Esophagus mucosa (tissue), 1 donor: ENCODE results near the gene LSP1. TPM values are rescaled to one million over a fixed set of nuclear protein-coding genes. Genes with fewer than 3 reads are reported as not detected.

Source experiments
- ATAC-seq: fragments of 200-7000 bp; cut with Tn5 transposase; one replicate; pipeline ENCODE4 v1.9.1; 2020
- total RNA-seq: library from RNA; stranded (reverse); gene quantifications from one replicate; pipeline ENCODE4 v1.2.4, GENCODE V29; 2023
- donor health status: DM: yes; HTN: yes; CAD: no.

LSP1 gene
- total RNA-seq, 1 donor from 2014 or later, result 18.8 TPM

DNA sequence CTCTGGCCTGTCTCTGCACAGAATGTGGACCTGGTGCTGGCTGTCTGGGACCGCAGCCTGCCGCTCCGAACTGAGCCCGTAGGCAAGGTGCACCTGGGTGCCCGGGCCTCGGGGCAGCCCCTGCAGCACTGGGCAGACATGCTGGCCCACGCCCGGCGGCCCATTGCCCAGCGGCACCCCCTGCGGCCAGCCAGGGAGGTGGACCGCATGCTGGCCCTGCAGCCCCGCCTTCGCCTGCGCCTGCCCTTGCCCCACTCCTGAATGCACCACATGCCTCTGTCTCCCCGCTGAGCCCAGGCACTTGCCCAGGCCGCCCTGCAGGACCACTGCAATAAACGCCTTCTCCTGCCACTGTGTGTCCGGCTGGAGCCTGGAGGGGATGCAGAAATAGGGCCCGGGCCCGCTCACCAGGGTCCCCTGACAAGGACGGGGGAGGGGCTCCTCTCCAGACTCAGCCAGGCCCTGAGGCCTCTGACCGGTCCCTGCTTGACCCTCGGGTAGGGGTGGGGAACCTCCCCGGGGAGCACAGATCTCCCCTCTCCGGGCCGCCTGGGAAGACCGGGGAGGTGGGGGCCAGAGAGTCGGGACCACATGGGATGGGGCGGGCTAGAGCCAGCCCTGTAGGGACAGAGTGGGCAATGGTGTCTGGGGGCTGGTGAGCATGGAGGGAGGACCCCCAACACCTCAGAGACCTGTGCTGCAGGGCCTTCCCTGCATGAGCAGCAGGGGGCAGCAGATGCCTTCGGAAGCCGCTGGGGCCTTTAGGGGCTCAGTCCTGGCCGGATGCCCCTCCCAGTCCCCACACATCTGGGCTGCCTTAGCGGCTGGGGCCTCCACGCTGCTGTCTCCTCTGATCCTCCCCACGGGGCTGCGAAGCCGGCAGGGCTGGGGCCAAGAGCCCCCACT lies 15.5 kb upstream of the LSP1 start:
- ATAC-seq, result no peak

GRCh38 chr11:1838077-1838425 lies 14.8 kb upstream of the LSP1 start:
- ATAC-seq, result no peak

DNA sequence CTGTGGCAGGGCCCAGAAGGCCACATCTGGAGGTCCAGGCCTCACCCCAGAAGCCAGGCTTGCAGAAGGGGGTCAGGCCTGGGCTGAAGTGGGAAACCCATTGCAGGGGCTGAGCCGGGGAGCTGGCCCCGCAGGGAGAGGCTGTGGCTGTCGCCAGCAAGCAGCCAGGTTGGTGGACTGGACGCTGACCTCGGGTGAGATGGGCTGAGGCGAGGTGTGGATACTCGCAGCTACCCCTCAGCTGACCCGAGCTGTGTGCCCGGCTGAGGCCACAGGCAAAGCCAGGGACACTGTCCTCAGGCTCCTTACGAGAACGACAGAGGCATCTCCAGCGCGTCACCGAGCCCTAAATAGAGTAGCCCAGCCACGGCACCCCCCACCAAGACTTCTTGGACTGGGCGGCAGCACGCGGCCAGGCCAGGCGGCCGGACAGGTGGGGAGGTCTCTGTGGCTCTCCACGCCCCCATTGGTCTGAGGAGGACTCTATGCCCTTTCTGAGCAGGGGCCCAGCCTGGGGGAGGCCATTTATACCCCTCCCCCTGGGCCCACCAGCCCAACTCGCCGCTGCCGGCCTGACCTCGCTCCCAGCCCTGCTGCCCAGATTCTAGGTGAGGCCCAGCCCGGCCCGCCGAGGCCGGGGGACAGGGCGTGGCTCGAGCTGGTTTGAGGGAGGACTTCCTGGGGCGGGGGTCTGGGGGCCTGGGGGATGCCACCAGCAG lies 14.3 kb upstream of the LSP1 start, which contains the start of gene TNNI2:
TSS of gene TNNI2 (plus strand) at position 556 of the 719 bp plus-strand sequence. CDS start 716 bp downstream, outside the sequence.
- no peak for ATAC-seq

- ATAC-seq, result no peak
These were observed 13.5 kb upstream of the LSP1 start for GRCh38 chr11:1839204-1839923.

DNA sequence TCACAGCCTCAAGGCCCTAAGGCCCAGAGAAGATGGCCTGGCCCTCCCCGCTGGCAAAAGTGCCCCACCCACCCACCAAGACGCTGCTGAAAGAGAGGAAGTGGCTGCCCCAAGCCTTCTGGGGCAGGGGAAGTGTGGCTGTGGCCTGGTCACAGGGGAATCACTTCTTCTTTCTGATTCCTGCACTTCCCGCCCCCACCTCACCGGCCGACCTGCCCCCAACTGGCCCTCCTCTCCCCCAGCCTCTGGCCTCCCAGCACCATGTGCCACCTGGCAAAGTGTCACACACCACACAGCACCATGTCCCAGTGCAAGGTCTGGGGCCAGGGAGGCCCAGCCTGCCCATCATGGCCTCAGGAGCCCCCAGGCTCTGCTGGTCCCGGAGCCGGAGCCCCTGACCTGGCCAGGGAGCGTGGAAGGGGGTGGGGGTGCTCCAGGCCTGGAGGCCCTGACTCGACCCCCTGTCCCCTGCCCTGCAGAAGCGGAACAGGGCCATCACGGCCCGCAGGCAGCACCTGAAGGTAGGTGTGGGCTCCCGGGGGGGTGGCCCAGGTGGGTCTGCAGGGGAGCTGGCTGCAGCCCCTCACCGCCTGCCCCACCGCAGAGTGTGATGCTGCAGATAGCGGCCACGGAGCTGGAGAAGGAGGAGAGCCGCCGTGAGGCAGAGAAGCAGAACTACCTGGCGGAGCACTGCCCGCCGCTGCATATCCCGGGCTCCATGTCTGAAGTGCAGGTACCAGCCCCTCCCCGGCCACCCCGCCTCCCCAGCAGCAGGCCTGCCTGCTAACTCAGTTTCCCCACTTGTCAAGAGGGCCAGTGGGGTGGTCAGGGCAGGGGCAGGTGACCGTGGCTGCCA lies 12.7 kb upstream of the LSP1 start:
- peak; percentile 3 for ATAC-seq

GRCh38 chr11:1840780-1841480 lies 12.0 kb upstream of the LSP1 start:
- no peak for ATAC-seq

DNA sequence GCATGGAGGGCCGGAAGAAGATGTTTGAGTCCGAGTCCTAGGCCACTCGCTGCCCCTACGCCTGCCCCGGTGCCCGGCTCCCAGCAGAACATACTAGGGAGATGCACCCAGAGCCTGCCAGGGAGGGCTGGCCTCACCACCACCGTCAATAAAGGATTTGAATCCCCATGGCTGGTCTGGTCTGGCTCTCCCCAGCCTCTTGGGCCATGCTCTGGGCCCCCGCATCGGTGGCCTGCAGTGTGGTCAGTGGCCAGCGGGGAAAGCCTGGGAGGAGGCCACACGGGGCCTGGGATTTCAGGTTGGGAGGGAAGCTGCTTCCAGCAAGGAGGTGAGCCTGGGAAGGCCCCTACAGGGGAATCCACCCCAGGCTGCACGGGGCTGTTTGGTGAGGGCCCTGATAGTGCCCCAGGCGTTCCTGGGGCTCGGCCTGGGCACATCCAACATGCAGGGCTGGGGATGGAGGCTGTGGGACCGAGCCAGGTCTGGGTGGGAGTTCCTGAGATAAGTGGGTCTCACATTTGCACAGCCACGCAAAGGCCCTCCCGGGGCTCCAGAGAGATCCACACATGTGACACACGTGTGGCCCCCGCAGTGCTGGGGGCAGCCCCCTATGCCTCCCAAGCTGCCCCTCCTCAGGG lies 11.3 kb upstream of the LSP1 start:
- no peak for ATAC-seq

DNA sequence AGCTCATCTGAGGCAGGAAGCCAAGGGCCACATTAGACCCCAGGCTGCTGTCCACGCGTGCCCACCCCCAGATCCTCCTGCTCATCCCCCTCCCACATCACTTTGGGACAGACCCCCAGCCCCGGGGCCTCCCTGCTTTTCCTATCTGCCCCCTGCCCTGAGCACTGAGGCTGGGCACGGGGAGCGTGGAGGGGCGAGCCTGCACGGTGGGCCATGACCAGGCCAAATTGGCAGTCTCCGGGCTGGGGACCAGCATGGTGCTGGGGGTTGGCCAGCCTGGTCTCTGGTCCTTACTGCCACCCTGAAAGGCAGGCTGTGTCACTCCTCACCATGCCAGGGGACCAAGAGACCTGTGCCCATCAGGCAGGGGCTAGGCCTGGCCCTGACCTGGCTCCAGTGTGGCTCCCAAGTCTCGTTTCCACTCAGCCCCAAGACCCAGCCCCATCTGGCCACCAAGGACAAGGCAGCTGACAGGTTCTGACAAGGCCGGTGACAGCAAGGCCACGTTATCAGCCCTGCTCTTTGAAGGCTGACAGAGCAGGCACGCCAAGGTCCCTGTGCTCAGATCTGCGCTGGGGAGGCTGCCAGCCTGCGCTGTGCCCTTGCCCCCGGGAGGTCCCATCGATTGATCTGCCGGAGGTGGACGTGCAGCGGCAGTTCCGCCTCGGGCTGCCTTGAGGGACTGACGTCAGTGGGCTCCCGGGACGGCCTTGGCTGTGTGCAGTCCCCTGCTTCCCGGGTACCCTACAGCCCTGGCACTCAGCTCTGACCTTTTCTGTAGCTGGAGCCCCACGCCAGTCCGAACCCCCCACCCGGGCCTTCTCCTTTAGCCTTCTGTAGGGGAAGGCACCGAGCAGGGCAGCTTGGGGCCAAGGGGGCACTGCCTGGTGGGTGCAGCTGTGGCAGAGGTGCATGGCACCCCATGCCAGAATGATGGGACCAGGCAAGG lies 10.5 kb upstream of the LSP1 start:
- ATAC-seq, result no peak

DNA sequence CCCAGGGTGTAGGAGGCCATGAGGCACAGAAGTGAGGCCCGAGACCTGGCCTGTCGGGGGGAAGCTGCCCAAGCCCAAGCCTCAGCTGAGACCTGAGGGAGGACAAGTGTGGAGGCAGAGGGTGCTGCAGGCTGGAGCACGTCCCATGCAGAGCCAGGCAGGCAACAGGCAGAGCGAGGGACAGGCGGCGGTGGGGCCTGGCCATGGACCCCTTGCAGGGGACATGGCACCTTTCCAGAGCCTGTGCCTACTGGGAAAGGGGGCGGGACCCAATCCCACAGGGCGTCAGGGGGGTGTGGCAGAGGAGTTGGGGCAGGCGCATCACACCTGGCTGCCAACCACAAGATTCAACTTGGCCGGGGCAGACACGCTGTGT lies 9.8 kb upstream of the LSP1 start:
- ATAC-seq, result peak; percentile 15

- ATAC-seq, result no peak
These were observed 9.1 kb upstream of the LSP1 start for GRCh38 chr11:1843796-1844195.

DNA sequence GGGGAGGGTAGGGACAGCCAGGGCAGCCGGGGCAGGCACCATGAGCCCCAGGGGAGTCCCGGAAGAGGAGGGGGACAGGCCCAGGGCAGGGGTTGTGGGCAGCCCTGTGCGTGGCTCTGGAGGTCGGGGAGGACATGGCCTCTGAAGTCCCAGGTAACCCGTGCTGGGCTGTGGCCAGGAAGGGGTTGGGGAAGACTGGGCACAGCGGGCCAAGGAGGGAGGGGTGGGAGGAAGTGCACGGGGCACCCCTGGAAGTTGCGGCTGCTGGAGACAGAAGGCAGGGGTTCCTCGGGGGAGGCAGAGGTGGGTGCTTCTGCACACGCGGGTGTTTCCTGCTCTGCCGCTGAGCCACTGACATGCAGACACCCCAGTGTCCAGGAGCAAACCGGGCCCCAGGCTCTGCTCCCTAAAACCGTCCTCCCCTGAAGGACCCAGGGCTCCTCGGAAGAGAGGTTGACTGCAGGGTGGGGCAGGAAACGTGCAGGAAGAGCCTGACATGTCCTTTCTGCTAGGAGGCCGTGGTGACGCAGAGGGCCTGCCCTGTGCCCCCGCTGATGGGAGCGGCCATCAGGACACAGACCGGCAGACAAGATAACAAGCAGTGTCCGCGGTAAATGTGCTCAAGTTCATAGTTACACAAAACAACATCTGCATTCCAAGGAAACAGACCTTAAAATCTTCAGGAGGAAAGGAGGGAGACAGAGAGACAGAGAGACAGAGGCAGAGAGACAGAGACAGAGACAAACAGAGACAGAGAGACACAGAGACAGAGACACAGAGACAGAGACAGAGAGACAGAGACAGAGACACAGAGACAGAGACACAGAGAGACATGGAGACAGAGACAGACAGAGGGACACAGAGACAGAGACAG lies 8.4 kb upstream of the LSP1 start:
- ATAC-seq, result no peak

- no peak for ATAC-seq
These were observed 7.8 kb upstream of the LSP1 start for GRCh38 chr11:1845095-1845429.

GRCh38 chr11:1845561-1846452 lies 7.1 kb upstream of the LSP1 start:
- ATAC-seq, result no peak

- no peak for ATAC-seq
These were observed 6.4 kb upstream of the LSP1 start for GRCh38 chr11:1846453-1846932.

DNA sequence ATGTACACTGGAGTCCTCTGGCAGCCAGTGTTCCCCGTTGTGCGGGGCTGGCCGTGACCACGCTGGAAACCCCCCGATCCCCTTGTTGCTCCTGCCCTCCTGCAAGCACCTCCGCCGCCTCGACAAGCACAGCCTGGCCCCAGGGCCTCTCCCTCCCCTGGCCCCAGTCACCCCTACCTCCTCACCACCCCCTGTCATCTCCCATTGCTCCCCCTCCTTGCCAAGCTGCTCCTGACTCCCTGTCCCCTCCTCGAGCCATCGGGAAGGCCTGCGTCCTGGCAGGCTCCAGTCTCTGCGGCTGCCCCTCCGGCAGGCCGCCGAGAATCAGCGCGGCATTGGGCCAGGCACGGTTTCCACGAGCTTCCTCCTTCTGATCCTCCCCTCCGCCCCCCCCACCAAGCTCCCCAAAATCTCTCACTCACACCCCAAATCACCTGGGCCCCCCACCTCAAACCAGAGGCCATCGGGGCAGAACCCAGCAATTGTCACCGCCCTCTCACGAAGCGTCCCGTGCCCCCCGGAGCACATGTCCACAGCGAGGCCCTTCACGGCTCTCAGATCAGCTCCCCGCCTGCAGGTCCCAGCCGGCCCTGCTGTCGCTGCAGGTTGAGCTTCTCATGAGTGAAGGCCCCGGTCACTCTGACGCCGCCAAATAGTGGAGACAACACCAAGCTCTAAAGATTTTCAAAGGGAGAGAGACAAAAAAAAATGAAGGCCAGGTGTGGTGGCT lies 5.7 kb upstream of the LSP1 start:
- ATAC-seq, result no peak

DNA sequence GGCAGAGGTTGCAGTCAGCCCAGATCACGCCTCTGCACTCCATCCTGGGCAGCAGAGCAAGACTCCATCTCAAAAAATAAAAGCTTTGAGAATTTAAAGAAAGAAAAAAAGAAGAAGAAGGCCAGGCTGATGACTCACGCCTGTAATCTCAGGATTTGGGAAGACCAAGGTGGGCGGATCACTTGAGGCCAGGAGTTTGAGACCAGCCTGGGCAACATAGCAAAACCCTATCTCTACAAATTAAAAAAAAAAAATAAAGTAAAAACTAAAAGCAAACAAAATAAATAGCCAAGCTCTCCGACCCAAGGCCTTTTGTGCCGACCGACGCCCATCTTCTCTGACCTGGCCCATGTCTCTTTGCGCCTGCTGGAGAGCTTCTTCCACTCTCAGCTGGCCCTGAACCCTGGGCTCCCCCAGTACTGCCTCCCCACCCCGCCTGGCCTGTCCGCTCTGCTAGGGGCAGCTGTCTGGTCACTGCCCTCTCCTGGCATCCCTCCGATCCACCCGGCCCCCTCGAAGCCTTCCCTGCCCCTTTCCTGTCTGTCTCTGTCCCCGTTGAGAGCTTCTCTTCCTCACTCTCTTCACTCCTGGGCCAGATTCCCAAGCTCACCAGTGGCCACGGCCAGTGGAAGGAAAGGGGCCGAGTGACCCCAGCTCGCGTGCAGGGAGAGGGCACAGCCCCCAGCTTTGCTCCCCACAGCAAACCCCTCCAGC lies 4.8 kb upstream of the LSP1 start:
- no peak for ATAC-seq
